ENCODE results near the gene PBX4.

GRCh38 chr19:19652482-19653295 is 34.2 kb upstream of the PBX4 start:
- no peak for TF ChIP-seq EZH2 (IDR thresholded peaks at IDR 0.05; ENCODE audit: low read depth, unreplicated experiment)
- no peak for TF ChIP-seq ZNF114 (CRISPR knock-in tag; IDR thresholded peaks at IDR 0.05)
- no peak for TF ChIP-seq JUNB (IDR thresholded peaks at IDR 0.05; ENCODE audit: unreplicated experiment)
- no peak for TF ChIP-seq CTCF (conservative IDR thresholded peaks at IDR 0.05; ENCODE audit: low read depth in 2 of 2)
- TF ChIP-seq REST (IDR thresholded peaks at IDR 0.05; ENCODE audit: unreplicated experiment) = no peak
- TF ChIP-seq ETS1 (IDR thresholded peaks at IDR 0.05) = no peak
- no peak for TF ChIP-seq POLR2AphosphoS5 (IDR thresholded peaks at IDR 0.05; ENCODE audit: low read depth)

All from GM23338 (cell line).